Lung (tissue), 12 donors: Measurements from ENCODE around the gene IGSF9. TPM values are rescaled to one million over a fixed set of nuclear protein-coding genes. Genes with fewer than 3 reads are reported as not detected.

ENCODE experiments used
- ATAC-seq: fragments of 200-7000 bp; cut with Tn5 transposase; one replicate; pipeline ENCODE4 v1.9.1; 2020; ENCODE audit warnings: moderate number of reproducible peaks; ENCODE audit not compliant: insufficient read depth, low FRiP score
- DNase-seq, 3 donors: peaks; one replicate each; pipeline ENCODE4 v3.0.0-alpha.2; 2013 to 2017
- H3K27ac ChIP-seq, 2 donors: one replicate each; pipeline ENCODE4 v1.5.1; 2013; ENCODE audit warnings: mild to moderate bottlenecking in 2 of 2, moderate library complexity in 2 of 2, control low read depth in 1 of 2, inconsistent platforms in 1 of 2, low read depth in 1 of 2, low read length in 1 of 2
- H3K27me3 ChIP-seq, 3 donors: one replicate each; pipeline ENCODE4 v1.5.1; 2013; ENCODE audit warnings: low read length in 2 of 3; ENCODE audit not compliant: control insufficient read depth in 3 of 3, insufficient read depth in 3 of 3
- H3K36me3 ChIP-seq, 4 donors: one replicate each; pipeline ENCODE4 v1.5.1; 2013; ENCODE audit warnings: low read length in 4 of 4, mild to moderate bottlenecking in 1 of 4, moderate library complexity in 1 of 4; ENCODE audit not compliant: control insufficient read depth in 4 of 4, insufficient read depth in 4 of 4
- H3K4me1 ChIP-seq, 5 donors: one replicate each; pipeline ENCODE4 v1.5.1; 2013; ENCODE audit warnings: low read length in 5 of 5, mild to moderate bottlenecking in 2 of 5, moderate library complexity in 1 of 5; ENCODE audit not compliant: control insufficient read depth in 5 of 5, insufficient read depth in 5 of 5
- H3K4me3 ChIP-seq: one replicate; pipeline ENCODE4 v1.5.1; 2013; ENCODE audit warnings: mild to moderate bottlenecking, control low read depth, moderate library complexity
- H3K9ac ChIP-seq, 2 donors: one replicate each; pipeline ENCODE4 v1.5.1; 2013; ENCODE audit warnings: low read length in 2 of 2, control low read depth in 1 of 2; ENCODE audit not compliant: insufficient read depth in 1 of 2
- H3K9me3 ChIP-seq, 4 donors: one replicate each; pipeline ENCODE4 v1.5.1; 2013; ENCODE audit warnings: low read length in 3 of 4, mild to moderate bottlenecking in 1 of 4, moderate library complexity in 1 of 4; ENCODE audit not compliant: control insufficient read depth in 4 of 4, insufficient read depth in 3 of 4
- CTCF ChIP-seq: IDR thresholded peaks from 2 replicates; pipeline ENCODE4 v1.5.1; 2012; ENCODE audit warnings: mild to moderate bottlenecking; ENCODE audit errors: control extremely low read depth, extremely low read depth
- WGBS, 2 donors: extraction: QIAGEN DNeasy Blood & Tissue Kit; methylation state at CpG; one replicate each; pipeline ENCODE4 v1.1.7; 2013; 5-methylcytosine and 5-hydroxymethylcytosine counted together
- polyA plus RNA-seq, 2 donors: library from polyadenylated mRNA; stranded (reverse); fragments of 200-250 nt; gene quantifications; one replicate each; pipeline ENCODE4 v1.2.1, GENCODE V29; 2013
- total RNA-seq, 2 donors: library from RNA; depleted of rRNA in 1 of 2; stranded (reverse); fragments of >200 nt in 1 of 2; gene quantifications; one replicate each; pipeline ENCODE4 v1.2.1, GENCODE V29; 2014 to 2021
- donor health status: control.
- donor health status: control.
- donor health status: Bipolar disorder and iron deficiency.
- donor health status: healthy.
- donor health status: DM: yes; HTN: yes; CAD: no.

The IGSF9 gene
- total and polyA plus RNA-seq, 4 donors, result 1.4 to 4.9 (median 2.0) TPM

GRCh38 chr1:159927849-159928431 is 17.5 kb downstream of the IGSF9 start:
- Histone ChIP-seq H3K27ac (no peak overlapping the region), H3K9ac (no peak overlapping the region), H3K4me1 (peaks cover 0 to 27% (median 7%) of the 10 kb centered on the region in 5 donors), H3K36me3 (peaks cover 0 to 6% (median 0%) of the 10 kb centered on the region in 4 donors), H3K27me3 (no peaks in the 10 kb centered on the region), H3K9me3 (no peaks in the 10 kb centered on the region), H3K4me3 (no peak overlapping the region)
- no peak for TF ChIP-seq CTCF
- 84 to 90% methylated on average over 13 of the region's 13 CpGs for WGBS, 2 donors
- ATAC-seq (no peak), DNase-seq (no peak)

GRCh38 chr1:159927211-159927848 is 18.1 kb downstream of the IGSF9 start:
- Histone ChIP-seq H3K4me1 (peaks cover 0 to 27% (median 13%) of the 10 kb centered on the region in 5 donors), H3K4me3 (no peak overlapping the region), H3K27me3 (no peaks in the 10 kb centered on the region), H3K36me3 (peaks cover 0 to 6% (median 0%) of the 10 kb centered on the region in 4 donors), H3K9ac (no peak overlapping the region), H3K27ac (no peak overlapping the region), H3K9me3 (no peaks in the 10 kb centered on the region)
- DNase-seq, result no peak
- TF ChIP-seq CTCF, result no peak
- WGBS, 2 donors, result 91 to 92% methylated on average over 16 of the region's 16 CpGs
- no peak for ATAC-seq

GRCh38 chr1:159925719-159926078 is 19.7 kb downstream of the IGSF9 start:
- no peak for TF ChIP-seq CTCF
- Histone ChIP-seq H3K9me3 (no peaks in the 10 kb centered on the region), H3K4me3 (peak overlapping the region; percentile 82), H3K4me1 (peaks cover 3 to 44% (median 22%) of the 10 kb centered on the region in 5 donors), H3K27me3 (no peaks in the 10 kb centered on the region), H3K36me3 (peaks cover 0 to 8% (median under 1%) of the 10 kb centered on the region in 4 donors), H3K9ac (peak overlapping the region; percentile 36 to 76), H3K27ac (peak overlapping the region; percentile 92 to 97)
- no peak for ATAC-seq
- no peak for DNase-seq
- WGBS, 2 donors, result 7 to 9% methylated on average over 7 of the region's 7 CpGs
